ENCODE data around the gene THEMIS.
"Not testable (repeated sequence)": the region's sequence is repeated elsewhere in the genome, so short reads cannot be mapped to it uniquely, and the experiment has no call there.

THEMIS gene

DNA sequence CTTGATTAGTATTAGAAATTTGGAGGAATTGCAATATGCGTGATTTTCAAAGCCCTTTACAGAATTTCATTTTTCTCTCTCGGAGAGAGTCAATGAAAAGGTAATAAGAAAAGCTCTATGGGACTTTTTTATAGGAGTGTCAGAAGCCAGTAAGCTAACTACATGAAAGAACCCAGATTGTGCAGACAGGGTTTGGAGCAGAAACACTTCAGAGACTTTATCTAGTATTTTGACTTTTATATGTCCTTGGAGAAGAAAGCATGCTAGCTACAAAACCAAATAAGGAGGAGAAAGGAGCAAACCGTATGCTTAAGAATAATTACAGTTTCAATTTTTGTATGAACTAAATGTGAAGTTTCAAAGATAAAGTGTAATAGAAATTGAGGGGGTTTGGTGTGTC is 182.2 kb downstream of the THEMIS start:
- no peak overlapping the region for H3K9ac ChIP-seq (ENCODE audit: low read depth, low read length)
- H3K4me1 ChIP-seq (ENCODE audit: insufficient read depth, low read length), result no peaks in the 10 kb centered on the region
- 96% methylated on average over 3 of the region's 3 CpGs for WGBS
- no peaks in the 10 kb centered on the region for H3K9me3 ChIP-seq (ENCODE audit: insufficient read depth, low read depth, low read length)
- H3K36me3 ChIP-seq (ENCODE audit: insufficient read depth, low read length), result no peaks in the 10 kb centered on the region
- no peaks in the 10 kb centered on the region for H3K27me3 ChIP-seq (ENCODE audit: insufficient read depth, low read length)
- H3K4me3 ChIP-seq (ENCODE audit: low read length), result no peak overlapping the region
- H3K27ac ChIP-seq (ENCODE audit: low read depth, low read length), result no peak overlapping the region

GRCh38 chr6:127717384-127717783 is 183.5 kb downstream of the THEMIS start:
- Histone ChIP-seq H3K27me3 (ENCODE audit: insufficient read depth, low read length) (0 out of 2 replicates have a peak, but pooled peaks cover 2% of the 10 kb centered on the region), H3K9me3 (ENCODE audit: insufficient read depth, low read depth, low read length) (no peaks in the 10 kb centered on the region), H3K27ac (ENCODE audit: low read depth, low read length) (no peak overlapping the region), H3K9ac (ENCODE audit: low read depth, low read length) (no peak overlapping the region), H3K4me3 (ENCODE audit: low read length) (no peak overlapping the region), H3K4me1 (ENCODE audit: insufficient read depth, low read length) (no peaks in the 10 kb centered on the region), H3K36me3 (ENCODE audit: insufficient read depth, low read length) (no peaks in the 10 kb centered on the region)
- WGBS, result 95% methylated on average over 2 of the region's 2 CpGs

DNA sequence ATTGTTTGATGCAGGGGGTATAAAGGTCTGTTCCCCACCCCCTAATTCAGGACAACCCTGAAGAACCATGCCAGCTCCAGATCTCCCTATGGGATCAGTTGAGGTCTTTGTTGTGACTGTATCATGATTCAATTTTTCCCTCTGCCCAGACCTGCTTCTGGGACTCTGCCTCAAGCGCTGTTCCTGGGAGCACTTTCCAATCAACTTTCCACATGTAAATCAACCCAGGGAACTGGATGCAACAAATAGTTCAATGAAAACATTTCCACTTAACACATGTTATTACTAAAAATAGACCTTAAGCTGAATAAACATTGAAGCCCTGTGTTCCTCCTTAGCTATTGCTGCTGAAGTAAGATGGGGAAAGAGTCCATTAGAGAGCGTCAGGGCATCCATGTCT is 184.4 kb downstream of the THEMIS start:
- Histone ChIP-seq H3K36me3 (ENCODE audit: insufficient read depth, low read length) (no peaks in the 10 kb centered on the region), H3K4me1 (ENCODE audit: insufficient read depth, low read length) (no peaks in the 10 kb centered on the region)
- 94% methylated on average over 2 of the region's 2 CpGs for WGBS

GRCh38 chr6:127710668-127711067 is 190.2 kb downstream of the THEMIS start:
- 92% methylated on average over 3 of the region's 3 CpGs for WGBS
- Histone ChIP-seq H3K4me1 (ENCODE audit: insufficient read depth, low read length) (no peaks in the 10 kb centered on the region), H3K9ac (ENCODE audit: low read depth, low read length) (no peak overlapping the region), H3K27me3 (ENCODE audit: insufficient read depth, low read length) (0 out of 2 replicates have a peak, but pooled peaks cover 2% of the 10 kb centered on the region), H3K27ac (ENCODE audit: low read depth, low read length) (no peak overlapping the region), H3K36me3 (ENCODE audit: insufficient read depth, low read length) (no peaks in the 10 kb centered on the region), H3K4me3 (ENCODE audit: low read length) (no peak overlapping the region), H3K9me3 (ENCODE audit: insufficient read depth, low read depth, low read length) (no peaks in the 10 kb centered on the region)

More for the DNA sequence above, 184.4 kb downstream of the THEMIS start:
- no peak overlapping the region for H3K9ac ChIP-seq (ENCODE audit: low read depth, low read length)
- H3K9me3 ChIP-seq (ENCODE audit: insufficient read depth, low read depth, low read length), result no peaks in the 10 kb centered on the region
- 0 out of 2 replicates have a peak, but pooled peaks cover 2% of the 10 kb centered on the region for H3K27me3 ChIP-seq (ENCODE audit: insufficient read depth, low read length)
- H3K27ac ChIP-seq (ENCODE audit: low read depth, low read length), result no peak overlapping the region
- H3K4me3 ChIP-seq (ENCODE audit: low read length), result no peak overlapping the region

DNA sequence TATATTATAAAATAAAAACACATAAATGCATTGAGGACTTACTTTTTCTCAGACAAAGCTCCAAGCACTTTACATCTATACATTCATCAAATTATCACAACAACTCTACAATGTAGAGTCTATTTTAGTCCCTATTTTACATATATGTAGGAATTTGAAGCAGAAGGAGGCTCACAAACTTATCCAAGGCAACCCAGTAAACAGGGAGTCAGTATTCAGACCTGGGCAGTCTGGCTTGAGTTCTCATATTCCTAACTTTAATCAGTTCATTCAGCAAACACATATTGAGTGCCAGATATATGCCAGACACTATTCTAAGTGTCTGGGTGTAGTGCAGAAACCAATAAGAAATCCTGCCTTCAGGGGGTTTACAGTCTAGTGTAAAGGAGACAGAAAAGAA is 194.6 kb downstream of the THEMIS start:
- H3K27ac ChIP-seq (ENCODE audit: low read depth, low read length), result no peak overlapping the region

GRCh38 chr6:127695108-127695507 is 205.8 kb downstream of the THEMIS start:
- H3K27ac ChIP-seq (ENCODE audit: low read depth, low read length), result no peak overlapping the region
- H3K9me3 ChIP-seq (ENCODE audit: insufficient read depth, low read depth, low read length), result no peaks in the 10 kb centered on the region
- no peak overlapping the region for H3K9ac ChIP-seq (ENCODE audit: low read depth, low read length)
- H3K36me3 ChIP-seq (ENCODE audit: insufficient read depth, low read length), result no peaks in the 10 kb centered on the region
- H3K4me3 ChIP-seq (ENCODE audit: low read length), result no peak overlapping the region
- H3K4me1 ChIP-seq (ENCODE audit: insufficient read depth, low read length), result no peaks in the 10 kb centered on the region
- H3K27me3 ChIP-seq (ENCODE audit: insufficient read depth, low read length), result no peaks in the 10 kb centered on the region

More for the DNA sequence above, 194.6 kb downstream of the THEMIS start:
- H3K9me3 ChIP-seq (ENCODE audit: insufficient read depth, low read depth, low read length), result no peaks in the 10 kb centered on the region
- no peaks in the 10 kb centered on the region for H3K36me3 ChIP-seq (ENCODE audit: insufficient read depth, low read length)
- no peaks in the 10 kb centered on the region for H3K4me1 ChIP-seq (ENCODE audit: insufficient read depth, low read length)
- H3K27me3 ChIP-seq (ENCODE audit: insufficient read depth, low read length), result no peaks in the 10 kb centered on the region
- H3K4me3 ChIP-seq (ENCODE audit: low read length), result no peak overlapping the region
- H3K9ac ChIP-seq (ENCODE audit: low read depth, low read length), result no peak overlapping the region

- H3K9ac ChIP-seq (ENCODE audit: low read depth, low read length), result no peak overlapping the region
- H3K36me3 ChIP-seq (ENCODE audit: insufficient read depth, low read length), result no peaks in the 10 kb centered on the region
- no peaks in the 10 kb centered on the region for H3K4me1 ChIP-seq (ENCODE audit: insufficient read depth, low read length)
- no peaks in the 10 kb centered on the region for H3K9me3 ChIP-seq (ENCODE audit: insufficient read depth, low read depth, low read length)
- H3K4me3 ChIP-seq (ENCODE audit: low read length), result no peak overlapping the region
- H3K27me3 ChIP-seq (ENCODE audit: insufficient read depth, low read length), result no peaks in the 10 kb centered on the region
- no peak overlapping the region for H3K27ac ChIP-seq (ENCODE audit: low read depth, low read length)
Observed at GRCh38 chr6:127691146-127691545, 209.7 kb downstream of the THEMIS start.

DNA sequence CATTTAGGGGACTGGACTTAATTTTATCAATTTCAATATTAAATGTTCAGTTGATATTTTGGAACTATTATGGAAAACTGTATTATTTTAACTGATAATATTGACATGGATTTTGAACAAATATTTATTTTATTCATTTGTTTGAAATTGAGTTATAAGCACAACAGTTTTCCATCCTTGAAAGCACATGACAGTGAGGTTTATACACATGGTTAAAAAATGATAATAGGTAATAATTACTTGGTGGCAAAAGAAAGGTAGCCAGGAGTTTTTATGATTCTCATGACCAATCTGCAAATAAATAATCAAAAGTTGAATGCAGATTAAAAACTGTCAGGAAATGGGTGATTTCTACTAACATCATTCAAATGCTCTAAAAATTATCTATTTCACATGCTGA is 210.3 kb downstream of the THEMIS start:
- Histone ChIP-seq H3K36me3 (ENCODE audit: insufficient read depth, low read length) (no peaks in the 10 kb centered on the region), H3K9ac (ENCODE audit: low read depth, low read length) (no peak overlapping the region), H3K9me3 (ENCODE audit: insufficient read depth, low read depth, low read length) (no peaks in the 10 kb centered on the region), H3K27me3 (ENCODE audit: insufficient read depth, low read length) (no peaks in the 10 kb centered on the region), H3K4me1 (ENCODE audit: insufficient read depth, low read length) (no peaks in the 10 kb centered on the region), H3K4me3 (ENCODE audit: low read length) (no peak overlapping the region), H3K27ac (ENCODE audit: low read depth, low read length) (no peak overlapping the region)

GRCh38 chr6:127690092-127690491 is 210.8 kb downstream of the THEMIS start:
- Histone ChIP-seq H3K36me3 (ENCODE audit: insufficient read depth, low read length) (no peaks in the 10 kb centered on the region), H3K9ac (ENCODE audit: low read depth, low read length) (no peak overlapping the region), H3K27ac (ENCODE audit: low read depth, low read length) (no peak overlapping the region), H3K4me1 (ENCODE audit: insufficient read depth, low read length) (no peaks in the 10 kb centered on the region), H3K27me3 (ENCODE audit: insufficient read depth, low read length) (no peaks in the 10 kb centered on the region), H3K4me3 (ENCODE audit: low read length) (no peak overlapping the region), H3K9me3 (ENCODE audit: insufficient read depth, low read depth, low read length) (no peaks in the 10 kb centered on the region)

DNA sequence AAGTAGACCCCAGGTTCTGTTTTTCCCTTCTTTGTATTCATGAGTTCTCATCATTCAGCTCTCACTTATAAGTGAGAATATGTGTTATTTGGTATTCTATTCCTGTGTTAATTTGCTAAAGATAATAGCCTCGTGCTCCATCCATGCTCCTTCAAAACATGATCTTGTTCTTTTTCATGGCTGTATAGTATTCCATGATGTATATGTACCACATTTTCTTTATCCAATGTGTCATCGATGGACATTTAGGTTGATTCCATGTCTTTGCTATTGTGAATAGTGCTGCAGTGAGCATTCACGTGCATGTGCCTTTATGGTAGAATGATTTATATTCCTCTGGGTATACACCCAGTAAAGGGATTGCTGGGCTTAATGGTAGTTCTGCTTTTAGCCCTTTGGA is 213.4 kb downstream of the THEMIS start:
- not testable (repeated sequence) for H3K9ac ChIP-seq (ENCODE audit: low read depth, low read length); H3K27me3 ChIP-seq (ENCODE audit: insufficient read depth, low read length); H3K36me3 ChIP-seq (ENCODE audit: insufficient read depth, low read length); H3K27ac ChIP-seq (ENCODE audit: low read depth, low read length); H3K4me1 ChIP-seq (ENCODE audit: insufficient read depth, low read length); H3K9me3 ChIP-seq (ENCODE audit: insufficient read depth, low read depth, low read length); H3K4me3 ChIP-seq (ENCODE audit: low read length)
- WGBS, result 90% methylated on average over 2 of the region's 3 CpGs

GRCh38 chr6:127686084-127686483 is 214.8 kb downstream of the THEMIS start:
- H3K9me3 ChIP-seq (ENCODE audit: insufficient read depth, low read depth, low read length), result no peaks in the 10 kb centered on the region
- H3K4me3 ChIP-seq (ENCODE audit: low read length), result no peak overlapping the region
- no peak overlapping the region for H3K27ac ChIP-seq (ENCODE audit: low read depth, low read length)
- no peaks in the 10 kb centered on the region for H3K4me1 ChIP-seq (ENCODE audit: insufficient read depth, low read length)
- no peaks in the 10 kb centered on the region for H3K27me3 ChIP-seq (ENCODE audit: insufficient read depth, low read length)
- no peak overlapping the region for H3K9ac ChIP-seq (ENCODE audit: low read depth, low read length)
- no peaks in the 10 kb centered on the region for H3K36me3 ChIP-seq (ENCODE audit: insufficient read depth, low read length)

DNA sequence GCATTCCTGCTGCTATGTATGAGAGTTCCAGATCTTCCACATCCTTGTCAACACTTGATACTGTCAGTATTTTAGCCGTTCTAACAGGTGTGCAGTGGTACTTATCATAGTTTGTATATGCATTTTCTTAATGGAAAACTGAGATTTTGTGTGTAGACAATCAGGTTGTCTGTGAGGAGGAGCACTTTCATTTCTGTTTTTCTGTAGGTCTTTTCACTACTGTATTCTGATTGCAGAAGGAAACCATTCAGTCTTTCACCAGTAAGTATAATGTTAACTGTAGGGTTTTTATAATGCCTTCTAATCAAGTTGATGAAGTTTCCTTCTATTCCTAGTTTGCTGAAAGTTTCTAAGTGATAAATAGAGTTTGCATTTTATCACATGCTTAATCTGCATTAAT is 216.4 kb downstream of the THEMIS start:
- Histone ChIP-seq H3K27me3 (ENCODE audit: insufficient read depth, low read length) (no peaks in the 10 kb centered on the region), H3K9me3 (ENCODE audit: insufficient read depth, low read depth, low read length) (no peaks in the 10 kb centered on the region), H3K4me1 (ENCODE audit: insufficient read depth, low read length) (no peaks in the 10 kb centered on the region), H3K27ac (ENCODE audit: low read depth, low read length) (no peak overlapping the region), H3K9ac (ENCODE audit: low read depth, low read length) (no peak overlapping the region), H3K36me3 (ENCODE audit: insufficient read depth, low read length) (no peaks in the 10 kb centered on the region), H3K4me3 (ENCODE audit: low read length) (no peak overlapping the region)
- WGBS, result 100% methylated on average over 1 of the region's 1 CpG

Measured in HUES64 (cell line).